A673 (cell line): ENCODE measurements around the gene LRRTM2.

Experiments used
- CTCF ChIP-seq: fragments of 300-800, 200-600 bp; sonication (generic); conservative IDR thresholded peaks from 2 replicates; pipeline ENCODE4 v1.5.1; 2017; ENCODE audit warnings: low read depth, mild to moderate bottlenecking, antibody characterized with exemption, low read length, moderate library complexity, mixed read lengths
- EZH2 ChIP-seq: fragments of 200-600 bp; sonication (generic); IDR thresholded peaks from 2 replicates; pipeline ENCODE4 v1.6.1; 2017; ENCODE audit warnings: borderline replicate concordance, low read depth, mild to moderate bottlenecking, mixed read lengths, antibody characterized with exemption, low read length; ENCODE audit not compliant: poor library complexity, severe bottlenecking

DNA sequence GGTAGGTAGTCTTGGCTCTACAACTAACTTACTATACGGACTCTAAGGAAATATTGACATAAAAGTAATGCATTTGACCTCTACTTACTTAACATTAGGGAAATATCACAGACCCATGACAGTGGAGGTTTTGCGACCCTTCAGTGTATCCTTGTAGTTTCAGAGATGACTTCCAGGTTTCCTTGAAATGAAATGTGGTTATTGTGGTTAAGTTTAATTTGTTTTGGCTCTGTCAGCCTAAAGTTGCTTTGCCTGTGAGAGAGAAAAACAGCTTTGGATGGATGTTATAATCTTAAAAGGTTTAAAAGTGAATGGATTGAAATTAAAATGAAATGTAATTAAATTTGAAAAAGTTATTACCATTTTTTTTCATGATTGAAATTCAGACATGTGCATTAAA is 42.9 kb downstream of the LRRTM2 start:
- TF ChIP-seq CTCF (no peak), EZH2 (no peak)
